HEK293T (cell line): ENCODE results near the gene PLCB1.

Experiments
- CTBP1 ChIP-seq: fragments of 450-650 bp; IDR thresholded peaks from 2 replicates; pipeline ENCODE4 v1.6.1; 2016; ENCODE audit warnings: borderline replicate concordance
- FOXA1 ChIP-seq: fragments of 450-650 bp; IDR thresholded peaks from 2 replicates; pipeline ENCODE4 v1.6.1; 2016; ENCODE audit warnings: mild to moderate bottlenecking
- FOXK2 ChIP-seq: fragments of 450-650 bp; IDR thresholded peaks from 2 replicates; pipeline ENCODE4 v1.6.1; 2016; ENCODE audit warnings: mild to moderate bottlenecking
- L3MBTL2 ChIP-seq: fragments of 450-650 bp; conservative IDR thresholded peaks from 2 replicates; pipeline ENCODE4 v1.6.1; 2016; ENCODE audit warnings: mild to moderate bottlenecking
- NFRKB ChIP-seq: fragments of 450-650 bp; IDR thresholded peaks from 2 replicates; pipeline ENCODE4 v1.6.1; 2016; ENCODE audit warnings: mild to moderate bottlenecking, moderate library complexity
- PKNOX1 ChIP-seq: fragments of 450-650 bp; IDR thresholded peaks from 2 replicates; pipeline ENCODE4 v1.6.1; 2016
- SP1 ChIP-seq: fragments of 450-650 bp; IDR thresholded peaks from 2 replicates; pipeline ENCODE4 v1.6.1; 2017
- SUZ12 ChIP-seq: fragments of 450-650 bp; IDR thresholded peaks from 2 replicates; pipeline ENCODE4 v1.6.1; 2016; ENCODE audit warnings: mild to moderate bottlenecking
- TARDBP ChIP-seq: fragments of 450-650 bp; IDR thresholded peaks from 2 replicates; pipeline ENCODE4 v1.6.1; 2016
- ZNF384 ChIP-seq: fragments of 450-650 bp; IDR thresholded peaks from 2 replicates; pipeline ENCODE4 v1.6.1; 2016

GRCh38 chr20:8489094-8489883 lies 357.2 kb downstream of the PLCB1 start:
- no peak for TF ChIP-seq L3MBTL2
- TF ChIP-seq NFRKB = no peak
- TF ChIP-seq FOXA1 = no peak
- TF ChIP-seq ZNF384 = no peak
- TF ChIP-seq SUZ12 = no peak
- no peak for TF ChIP-seq SP1
- no peak for TF ChIP-seq FOXK2
- TF ChIP-seq PKNOX1 = no peak
- no peak for TF ChIP-seq TARDBP
- TF ChIP-seq CTBP1 = no peak
